ENCODE results near the gene COL6A2.

GRCh38 chr21:46151989-46152926 lies 54.3 kb downstream of the COL6A2 start:
- TF ChIP-seq POLR2AphosphoS5 (IDR thresholded peaks at IDR 0.05; ENCODE audit: low read depth, low read length) (no peak), ZBTB33 (IDR thresholded peaks at IDR 0.05; ENCODE audit: extremely low read depth, insufficient replicate concordance, low read length) (no peak), SP1 (IDR thresholded peaks at IDR 0.05; ENCODE audit: low read depth) (no peak)

Data from HCT116 (cell line).